ENCODE measurements around the gene TBC1D4.

DNA sequence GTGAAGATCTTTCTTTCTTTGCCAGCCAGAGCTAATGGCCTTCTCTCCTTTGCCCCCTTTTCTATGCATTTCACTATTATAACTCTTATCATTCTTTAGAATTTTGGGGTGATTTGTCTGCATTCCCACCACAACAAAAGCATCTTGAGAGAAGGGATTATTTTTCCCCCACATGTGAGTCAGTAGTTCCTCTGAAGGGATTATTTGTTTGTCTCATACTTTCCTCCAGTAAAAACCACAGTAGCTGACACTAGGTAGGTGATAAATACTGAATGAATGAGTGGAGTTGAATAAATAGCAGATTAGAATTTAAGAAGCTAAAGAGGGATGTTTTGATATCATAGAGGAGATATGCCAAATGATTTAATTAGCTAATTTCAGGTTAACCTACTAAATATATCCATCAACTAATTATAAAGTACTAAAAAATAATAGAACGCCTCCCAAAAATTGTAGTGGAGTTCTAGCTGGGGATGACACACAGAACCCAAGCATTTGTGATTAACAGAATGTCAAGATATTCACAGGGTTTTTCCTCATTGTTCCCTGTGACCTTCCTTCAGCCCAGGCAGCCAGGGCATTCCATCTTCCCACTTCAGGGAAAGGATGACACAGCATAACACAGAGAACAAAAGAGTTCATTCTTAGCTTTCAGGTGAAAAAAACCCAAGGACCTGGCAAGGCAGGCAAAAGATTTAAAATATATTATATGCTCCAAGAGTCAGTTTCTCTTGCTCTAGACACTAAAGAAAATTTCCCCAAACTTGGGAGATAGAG, 3.5 kb upstream of the TBC1D4 start:
- no peak for TF ChIP-seq CTCF (IDR thresholded peaks at IDR 0.05; ENCODE audit: poor library complexity, severe bottlenecking)
- TF ChIP-seq EP300 (conservative IDR thresholded peaks at IDR 0.05; ENCODE audit: poor library complexity, severe bottlenecking) = no peak
- no peak for TF ChIP-seq TAF1 (IDR thresholded peaks at IDR 0.05; ENCODE audit: low read depth)
- TF ChIP-seq SMC3 (conservative IDR thresholded peaks at IDR 0.05; ENCODE audit: poor library complexity) = no peak
